Activated T-cell treated with anti-CD3 and anti-CD28 coated beads for 4 hours (primary cell): ENCODE data around the gene CDH13.

Experiments
- DNase-seq: peaks from one replicate; pipeline ENCODE4 v3.0.0-alpha.2; 2020

CDH13 gene

GRCh38 chr16:83397601-83398291 is 771.0 kb downstream of the CDH13 start:
- DNase-seq: no peak

- DNase-seq: no peak
Observed at GRCh38 chr16:83400234-83400633, 773.5 kb downstream of the CDH13 start.

- DNase-seq: no peak
Observed at GRCh38 chr16:83402160-83402814, 775.5 kb downstream of the CDH13 start.

DNA sequence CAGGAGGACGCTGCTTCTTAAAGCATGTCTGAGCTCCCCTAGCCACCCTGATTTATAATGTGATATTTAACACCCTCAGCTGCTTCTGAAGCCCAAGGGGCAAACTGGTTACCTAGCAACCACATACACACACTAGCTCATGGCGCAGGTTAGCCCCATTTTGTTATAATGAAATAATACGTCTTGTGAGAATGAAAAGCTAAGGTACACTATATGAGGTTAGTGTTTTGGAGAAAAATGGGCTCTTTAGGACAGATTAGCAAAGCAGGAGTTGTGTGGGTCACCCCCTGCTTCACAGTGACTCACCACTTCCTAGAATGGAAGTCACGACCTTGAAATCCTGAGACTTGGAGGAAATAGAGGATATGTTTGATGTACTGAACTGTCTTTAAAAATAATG is 776.2 kb downstream of the CDH13 start:
- no peak for DNase-seq

- DNase-seq: no peak
Observed at GRCh38 chr16:83403761-83404160, 777.0 kb downstream of the CDH13 start.

DNA sequence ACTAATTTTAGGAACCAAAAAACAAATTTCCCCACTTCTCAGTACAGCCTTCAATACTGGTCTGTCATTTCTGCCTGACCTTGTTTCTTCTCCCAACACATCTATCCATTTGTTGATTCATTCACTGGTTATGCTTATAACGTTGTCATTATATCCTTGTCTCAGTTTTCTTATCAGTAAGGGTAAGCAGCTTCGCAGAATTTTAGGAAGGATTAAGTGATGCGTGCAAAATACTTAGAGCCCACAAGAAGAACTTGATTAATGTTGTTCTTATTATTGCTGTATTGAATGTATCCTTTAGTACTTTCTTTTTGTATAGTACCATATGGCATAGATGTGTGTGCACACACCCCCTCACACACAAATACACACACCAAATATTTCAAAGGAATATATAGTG is 777.5 kb downstream of the CDH13 start:
- no peak for DNase-seq

GRCh38 chr16:83407928-83408327 is 781.2 kb downstream of the CDH13 start:
- DNase-seq: no peak

DNA sequence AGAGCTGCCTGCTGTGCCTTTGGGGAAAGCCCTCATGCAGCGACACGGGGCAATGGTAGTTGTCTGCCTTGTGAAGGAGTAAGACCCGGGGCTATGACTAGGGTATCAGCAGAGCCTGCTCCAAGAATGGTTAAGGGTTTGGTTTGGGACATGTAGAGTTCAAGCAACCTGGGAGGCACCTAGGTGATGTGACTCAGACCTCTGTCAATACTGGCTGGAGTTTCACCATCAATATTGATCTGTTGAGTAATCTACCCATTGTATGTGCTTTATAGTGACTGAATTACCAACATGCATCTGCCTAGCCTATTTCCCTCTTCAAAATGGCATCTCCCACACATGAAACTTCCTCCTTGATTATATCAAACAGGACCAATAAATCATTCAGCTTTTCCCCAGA is 782.6 kb downstream of the CDH13 start:
- DNase-seq: no peak

GRCh38 chr16:83418565-83418964 is 791.8 kb downstream of the CDH13 start:
- DNase-seq: no peak

GRCh38 chr16:83420206-83420760 is 793.5 kb downstream of the CDH13 start:
- no peak for DNase-seq

GRCh38 chr16:83433201-83433600 is 806.4 kb downstream of the CDH13 start:
- no peak for DNase-seq

- no peak for DNase-seq
Observed at GRCh38 chr16:83437036-83437435, 810.3 kb downstream of the CDH13 start.

GRCh38 chr16:83438326-83438725 is 811.6 kb downstream of the CDH13 start:
- DNase-seq: no peak

DNA sequence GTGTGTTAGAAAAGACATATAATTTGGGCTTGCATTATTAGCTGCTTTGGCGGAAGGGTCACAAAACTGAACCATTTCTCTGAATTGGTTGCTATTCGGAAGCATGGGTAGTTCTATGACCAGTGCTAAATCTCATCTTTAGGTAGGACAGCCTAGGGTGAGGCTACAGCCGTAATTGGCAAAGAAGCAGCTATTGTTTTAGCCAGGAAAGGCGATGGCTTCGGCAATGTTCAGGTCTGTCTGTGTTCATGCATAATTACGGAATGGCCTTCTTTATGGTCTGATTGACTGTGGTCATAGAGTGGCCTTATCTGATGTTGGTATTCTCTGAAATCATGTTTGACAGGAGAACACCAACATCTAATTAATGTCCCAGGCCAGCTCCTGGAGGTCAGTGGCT is 812.6 kb downstream of the CDH13 start:
- DNase-seq: no peak

DNA sequence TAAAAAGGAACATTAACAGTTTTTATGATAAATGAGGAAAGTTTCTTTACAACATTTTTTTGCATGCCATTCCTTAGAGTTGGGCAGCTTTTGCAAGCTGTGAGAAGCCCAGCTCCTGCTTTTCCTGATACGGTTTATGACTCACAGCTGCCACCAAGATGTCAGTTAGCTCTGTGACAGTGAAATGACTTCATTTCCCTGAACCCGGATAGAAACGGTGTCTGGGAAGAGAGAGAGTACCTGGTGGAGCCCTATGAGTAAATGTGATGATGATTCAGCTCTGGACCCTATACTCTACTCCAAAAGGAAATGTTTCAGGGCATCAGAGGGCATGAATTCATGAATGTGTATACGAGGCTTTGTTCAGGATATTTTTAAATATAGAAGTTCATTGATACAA is 814.7 kb downstream of the CDH13 start:
- no peak for DNase-seq

GRCh38 chr16:83443972-83444371 is 817.2 kb downstream of the CDH13 start:
- DNase-seq: no peak

DNA sequence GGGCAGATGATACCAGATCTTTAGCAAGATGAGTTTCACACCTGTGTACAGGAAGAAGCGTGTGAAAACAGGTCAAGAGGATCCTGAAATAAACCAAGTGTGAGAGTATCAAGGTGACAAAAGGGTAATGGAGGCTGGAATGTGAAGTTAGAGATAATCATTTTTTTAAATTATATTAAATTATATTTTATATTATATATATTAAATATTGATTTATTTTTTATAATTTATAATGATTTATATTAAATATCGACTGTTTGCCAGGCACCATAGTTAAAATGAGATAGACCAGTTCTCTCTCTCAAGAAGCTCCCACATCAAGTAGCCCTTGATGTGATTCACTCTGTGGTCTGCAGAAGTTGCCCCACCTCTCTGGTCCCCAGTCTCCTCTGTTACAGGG is 820.8 kb downstream of the CDH13 start:
- no peak for DNase-seq

DNA sequence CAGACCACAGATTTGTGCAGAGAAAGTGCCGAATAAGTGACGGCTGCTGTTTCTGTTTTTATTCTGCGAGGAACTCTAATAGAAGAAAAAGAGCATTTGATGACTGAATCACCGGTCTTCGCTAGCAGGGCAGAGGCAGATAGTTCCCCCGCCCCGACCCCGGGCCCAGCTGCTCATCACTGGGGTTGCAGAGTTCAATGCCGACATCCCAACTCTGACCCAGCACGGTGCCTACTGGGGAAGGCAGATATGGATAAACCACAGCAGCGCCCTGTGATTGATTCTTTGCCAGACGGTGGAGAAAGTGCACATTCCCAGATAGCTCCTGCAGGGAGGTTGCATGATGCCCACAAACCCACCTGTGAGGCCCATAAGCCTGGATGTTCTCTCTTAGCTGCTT is 823.1 kb downstream of the CDH13 start:
- no peak for DNase-seq

DNA sequence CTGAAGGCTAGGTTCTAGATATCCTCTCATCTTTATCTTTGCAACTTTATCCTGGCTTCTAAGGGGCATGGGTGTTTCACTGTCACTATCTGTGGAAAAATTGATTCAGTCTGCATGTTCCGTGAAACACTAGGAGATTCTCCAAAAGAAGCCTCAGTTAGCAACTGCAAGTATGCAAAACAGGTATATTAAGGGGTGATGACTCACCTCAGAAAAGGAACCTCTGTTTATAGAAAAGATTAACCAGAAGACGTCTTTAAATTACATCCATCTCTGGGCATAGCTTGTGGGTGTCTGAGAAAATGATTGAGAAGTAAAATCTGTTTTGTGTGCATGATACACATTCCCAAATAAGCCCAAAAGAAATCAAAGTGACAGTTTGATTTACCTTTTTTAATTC is 827.2 kb downstream of the CDH13 start:
- DNase-seq: no peak

DNA sequence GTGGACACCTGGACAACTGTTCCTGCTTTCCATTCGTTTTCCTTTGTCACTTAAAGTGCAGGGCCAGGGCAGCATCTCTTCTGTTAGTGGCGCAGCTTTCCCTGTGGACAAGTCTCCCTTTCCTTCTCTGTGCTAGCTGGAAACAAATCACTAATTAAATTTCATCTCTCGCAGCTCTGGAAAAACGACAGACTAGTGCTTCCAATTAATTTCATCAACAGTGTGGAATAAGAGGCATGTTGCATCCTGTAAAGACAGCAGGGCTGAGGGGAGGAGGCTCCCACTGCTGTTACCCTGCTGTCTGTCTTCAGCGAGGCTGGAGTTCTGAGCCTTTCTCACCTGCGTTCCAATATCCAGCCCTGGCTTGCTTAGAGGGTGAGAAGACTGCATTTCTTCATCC is 828.9 kb downstream of the CDH13 start:
- DNase-seq: no peak

DNA sequence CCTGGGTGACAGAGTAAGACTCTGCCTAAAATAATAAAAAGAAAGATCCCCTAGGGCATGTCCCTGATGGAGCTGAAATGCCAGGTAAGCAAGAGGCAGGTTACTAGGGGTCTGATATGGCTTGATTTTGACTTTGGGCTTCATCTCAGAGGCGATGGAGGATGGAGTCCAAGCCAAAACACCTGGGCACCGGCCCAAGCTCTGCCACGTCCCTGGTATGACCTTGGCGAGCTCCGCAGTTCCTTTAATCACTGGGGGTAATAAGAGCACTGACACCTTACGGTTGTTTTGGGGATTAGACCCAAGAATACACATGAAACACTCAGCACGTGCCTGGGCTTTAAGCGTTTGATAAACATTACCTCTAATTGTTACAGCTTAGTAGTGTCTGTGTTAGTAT is 830.2 kb downstream of the CDH13 start:
- DNase-seq: no peak

DNA sequence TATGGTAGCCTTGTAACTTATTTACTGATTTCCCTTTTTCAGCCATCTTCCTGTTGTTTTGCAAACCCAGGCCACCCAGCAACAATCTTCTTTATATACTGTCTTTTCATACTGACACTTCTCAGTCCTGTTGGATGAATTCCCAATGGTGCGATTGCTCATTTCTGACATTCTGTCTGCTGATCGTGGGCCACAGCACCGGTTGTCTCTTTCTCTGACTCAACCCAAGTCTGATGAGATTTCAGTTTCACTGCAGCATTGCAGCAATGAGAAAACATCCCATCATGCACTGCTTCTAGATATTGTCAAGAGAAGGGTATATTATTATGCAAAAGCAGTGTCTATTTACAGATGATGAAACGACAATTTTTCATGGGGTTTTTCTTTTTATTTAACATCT is 831.8 kb downstream of the CDH13 start:
- no peak for DNase-seq

DNA sequence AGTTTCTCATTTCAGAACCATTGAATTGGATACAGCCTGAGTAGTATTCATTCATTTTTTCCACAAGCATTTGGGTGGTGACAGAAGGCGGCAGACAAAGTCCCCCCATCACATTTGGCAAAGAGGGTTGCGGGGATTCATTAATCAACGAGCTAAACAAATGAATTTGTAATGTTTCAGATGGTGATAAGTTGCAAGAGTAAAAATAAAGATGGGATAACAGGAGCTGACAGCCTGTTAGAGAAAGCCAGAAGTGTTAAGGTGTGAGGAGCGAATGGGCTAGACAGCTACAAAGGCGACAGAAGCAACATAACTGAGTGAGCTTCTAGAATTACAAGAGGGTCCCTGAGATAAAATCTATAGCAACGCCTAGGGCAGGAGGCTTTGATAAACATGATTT is 838.2 kb downstream of the CDH13 start:
- no peak for DNase-seq

DNA sequence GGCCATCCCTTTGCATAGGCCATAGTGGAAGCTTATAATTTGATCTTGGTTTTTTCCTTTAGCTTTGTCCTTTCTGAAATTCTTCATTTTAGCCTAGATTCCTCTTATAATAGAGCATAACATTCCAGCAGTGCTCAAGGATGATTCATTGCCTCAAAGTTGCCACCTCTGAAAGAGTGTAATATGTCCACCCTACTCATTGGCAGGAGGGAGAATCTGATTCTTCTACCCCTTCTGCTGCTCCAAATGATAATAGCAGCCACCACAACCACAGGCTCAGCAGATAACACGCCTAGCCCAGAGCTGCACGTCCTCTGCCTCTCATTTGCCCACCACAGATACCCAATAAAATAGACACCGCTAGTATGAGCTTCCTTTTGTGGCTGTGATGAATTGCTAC is 843.6 kb downstream of the CDH13 start:
- no peak for DNase-seq
